Endometrium (tissue), 2 donors: ENCODE data around the gene CIDEC.
A peak's percentile ranks its signal among the peaks of the same experiment; 100 is the strongest.

Experiments
- FAIRE-seq: peaks from 2 replicates; lab custom pipeline; 2012; peaks lifted over from hg19 to GRCh38; lab: Jason Lieb, UNC
- donor health status: control.
- donor health status: control.

Gene CIDEC

DNA sequence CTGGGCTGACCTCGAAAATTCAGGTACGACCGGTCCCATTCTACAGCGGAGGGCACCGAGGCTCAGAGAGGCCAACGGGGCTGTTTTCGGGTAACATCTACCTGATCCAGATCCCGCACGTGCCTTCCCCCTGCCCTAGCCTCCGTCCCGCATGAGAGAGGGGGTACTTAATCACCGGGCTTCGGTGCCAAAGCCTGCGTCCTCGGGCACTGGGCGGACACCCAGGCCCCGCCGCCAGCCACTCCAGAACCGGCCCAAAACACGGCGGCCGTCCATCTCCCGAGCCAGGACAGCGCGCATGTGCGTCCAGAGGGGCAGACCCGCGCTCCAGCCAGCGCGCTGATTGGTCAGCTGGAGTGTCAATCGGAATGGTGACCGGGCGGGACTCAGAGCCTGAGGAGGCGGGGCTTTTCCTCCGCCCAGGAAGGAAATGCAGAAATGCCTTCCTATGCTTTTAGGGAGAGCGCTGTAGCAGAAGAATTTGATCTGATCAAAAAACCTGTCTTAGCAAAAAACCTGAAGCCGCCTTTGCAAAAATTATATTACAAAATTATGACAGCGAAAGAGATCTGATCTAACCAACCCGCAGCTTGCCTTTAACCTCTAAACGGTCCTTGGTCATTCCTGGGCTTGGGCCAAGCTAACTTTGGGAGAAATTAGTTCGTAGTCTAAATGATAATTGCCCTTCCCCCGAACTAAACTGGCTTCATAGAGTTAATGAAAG is 36.2 kb downstream of the CIDEC start, which contains the start of gene RPUSD3:
TSS of gene RPUSD3 (minus strand) at position 294 of the 724 bp plus-strand sequence. CDS start at position 276, 18 bp downstream.
- peak; percentile 70 for FAIRE-seq

GRCh38 chr3:9841015-9841414 is 39.0 kb downstream of the CIDEC start:
- FAIRE-seq, result no peak

GRCh38 chr3:9838856-9839255 is 41.2 kb downstream of the CIDEC start:
- no peak for FAIRE-seq

- FAIRE-seq, result no peak
Observed at GRCh38 chr3:9837701-9838582, 42.1 kb downstream of the CIDEC start.

DNA sequence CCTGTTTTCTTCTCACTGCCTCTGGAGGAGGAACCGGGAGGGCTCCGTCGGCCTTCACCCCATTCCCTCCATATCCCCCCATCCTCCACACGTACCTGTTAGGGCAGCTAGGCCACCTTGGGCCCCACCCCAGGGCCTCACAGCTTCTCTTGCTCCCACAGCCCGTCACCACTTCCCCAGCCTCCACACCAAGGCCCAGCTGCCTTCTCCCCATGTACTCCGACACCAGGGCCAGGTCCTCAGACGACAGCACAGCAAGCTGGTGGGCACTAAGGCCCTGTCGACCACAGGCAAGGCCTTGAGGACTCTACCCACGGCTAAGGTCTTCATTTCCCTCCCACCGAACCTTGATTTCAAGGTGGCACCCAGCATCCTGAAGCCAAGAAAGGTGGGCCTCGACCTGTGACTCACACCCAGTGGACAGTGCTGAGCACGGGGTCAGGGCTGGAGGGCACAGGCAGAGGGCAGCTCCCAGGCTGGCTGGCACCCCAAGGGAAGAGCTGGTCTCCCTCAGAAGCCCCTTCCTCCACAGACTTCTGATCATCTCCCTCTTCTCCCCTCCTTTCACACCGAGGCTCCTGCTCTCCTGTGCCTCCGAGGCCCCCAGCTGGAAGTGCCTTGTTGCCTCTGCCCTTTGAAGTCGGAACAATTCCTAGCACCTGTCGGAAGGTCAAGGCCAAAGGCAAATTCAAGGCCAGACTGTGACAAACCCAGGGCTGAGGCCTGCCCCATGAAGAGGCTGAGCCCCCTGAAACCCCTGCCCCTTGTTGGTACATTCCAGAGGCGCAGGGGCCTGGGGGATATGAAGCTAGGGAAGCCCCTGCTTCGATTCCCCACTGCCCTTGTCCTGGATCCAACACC is 45.3 kb downstream of the CIDEC start:
- no peak for FAIRE-seq

GRCh38 chr3:9833078-9833477 is 47.0 kb downstream of the CIDEC start:
- no peak for FAIRE-seq

GRCh38 chr3:9831253-9831652 is 48.8 kb downstream of the CIDEC start:
- no peak for FAIRE-seq

- FAIRE-seq, result no peak
Observed at GRCh38 chr3:9828801-9829755, 51.0 kb downstream of the CIDEC start.

DNA sequence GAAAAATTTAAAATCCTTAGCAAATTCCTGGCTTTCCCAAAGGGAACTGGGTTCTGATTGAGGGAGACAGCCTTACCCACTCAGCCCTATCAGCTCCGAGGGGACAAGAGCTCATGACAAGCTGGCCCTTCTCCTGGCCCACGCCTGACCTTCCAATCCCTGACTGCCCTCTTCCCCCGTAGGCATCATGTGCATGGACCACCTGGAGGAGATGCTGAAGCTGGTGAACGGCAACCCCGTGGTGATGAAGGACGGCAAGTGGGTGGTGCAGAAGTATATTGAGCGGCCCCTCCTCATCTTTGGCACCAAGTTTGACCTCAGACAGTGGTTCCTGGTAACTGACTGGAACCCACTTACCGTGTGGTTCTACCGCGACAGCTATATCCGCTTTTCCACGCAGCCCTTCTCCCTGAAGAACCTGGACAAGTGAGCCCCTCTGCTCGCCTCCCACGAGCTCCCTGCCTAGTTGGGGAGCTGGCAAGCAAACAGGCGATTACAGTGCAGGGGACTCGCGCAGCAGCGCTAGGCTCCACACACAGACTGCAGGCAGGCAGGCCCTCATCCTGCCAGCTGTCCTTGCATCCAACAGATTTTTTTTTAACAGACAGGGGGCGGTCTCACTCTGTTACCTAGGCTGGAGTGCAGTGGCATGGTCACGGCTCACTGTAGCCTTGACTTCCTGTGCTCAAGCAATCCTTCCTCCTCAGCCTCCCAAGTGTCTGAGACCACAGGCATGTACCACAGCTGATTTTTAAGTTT is 53.1 kb downstream of the CIDEC start:
- no peak for FAIRE-seq

DNA sequence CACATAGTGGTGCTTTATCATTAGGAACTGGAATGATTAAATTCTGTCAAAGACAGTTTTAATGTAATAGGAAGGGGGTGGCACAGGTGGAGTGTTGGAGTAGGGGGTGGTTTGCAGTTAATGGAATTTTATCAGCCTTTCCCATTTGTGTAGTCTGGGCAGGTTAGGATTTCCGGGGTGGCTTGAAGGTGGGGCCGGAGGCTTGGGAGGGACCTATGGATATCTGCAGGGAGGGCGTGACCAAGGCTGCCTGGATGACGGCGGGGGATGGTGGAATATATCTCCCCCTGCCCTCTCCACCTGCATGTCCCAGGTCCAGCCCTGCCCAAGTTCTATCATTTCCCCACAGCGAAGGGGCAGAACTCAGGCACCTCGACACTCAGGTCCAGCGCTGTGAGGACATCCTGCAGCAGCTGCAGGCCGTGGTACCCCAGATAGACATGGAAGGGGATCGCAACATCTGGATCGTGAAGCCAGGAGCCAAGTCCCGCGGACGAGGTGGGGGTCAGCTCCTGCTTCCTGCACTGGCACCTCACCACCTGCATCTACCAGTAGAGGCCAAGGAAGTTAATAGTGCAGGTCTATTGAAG is 54.5 kb downstream of the CIDEC start:
- FAIRE-seq, result no peak

DNA sequence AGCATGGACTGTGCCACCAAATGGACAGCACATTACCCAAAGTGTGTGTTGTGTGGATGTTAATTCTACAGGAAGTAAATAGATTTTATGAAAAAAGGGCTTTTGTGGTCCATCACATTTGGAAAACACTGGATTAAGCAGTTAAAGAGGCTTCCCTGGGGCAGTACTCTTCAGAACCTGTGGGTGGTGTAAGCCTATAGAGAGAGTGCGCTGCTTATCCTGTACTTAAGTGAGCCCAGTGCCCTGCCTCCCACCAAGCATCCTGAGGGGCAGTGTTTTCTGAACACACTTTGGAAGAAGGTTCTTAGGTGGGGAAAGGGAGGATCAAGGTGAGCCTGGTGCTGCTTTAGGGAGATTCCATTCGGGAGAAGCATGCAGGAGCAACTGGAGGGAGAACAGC is 59.1 kb downstream of the CIDEC start:
- no peak for FAIRE-seq

DNA sequence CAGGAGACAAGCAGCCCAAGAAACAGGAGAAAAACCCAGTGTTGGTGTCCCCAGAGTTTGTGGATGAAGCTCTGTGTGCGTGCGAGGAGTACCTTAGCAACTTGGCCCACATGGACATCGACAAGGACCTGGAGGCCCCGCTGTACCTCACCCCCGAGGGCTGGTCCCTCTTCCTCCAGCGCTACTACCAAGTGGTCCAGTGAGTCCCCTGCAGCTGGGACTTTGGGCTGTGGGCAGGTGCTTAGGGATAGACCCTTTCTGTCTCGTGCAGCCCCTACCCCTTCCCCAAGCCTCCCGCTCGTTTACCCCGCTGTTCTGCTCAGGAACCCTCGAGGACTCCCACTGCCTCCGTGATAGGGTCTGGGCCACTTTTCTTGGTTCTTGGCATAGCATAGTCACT is 59.5 kb downstream of the CIDEC start:
- FAIRE-seq, result no peak

DNA sequence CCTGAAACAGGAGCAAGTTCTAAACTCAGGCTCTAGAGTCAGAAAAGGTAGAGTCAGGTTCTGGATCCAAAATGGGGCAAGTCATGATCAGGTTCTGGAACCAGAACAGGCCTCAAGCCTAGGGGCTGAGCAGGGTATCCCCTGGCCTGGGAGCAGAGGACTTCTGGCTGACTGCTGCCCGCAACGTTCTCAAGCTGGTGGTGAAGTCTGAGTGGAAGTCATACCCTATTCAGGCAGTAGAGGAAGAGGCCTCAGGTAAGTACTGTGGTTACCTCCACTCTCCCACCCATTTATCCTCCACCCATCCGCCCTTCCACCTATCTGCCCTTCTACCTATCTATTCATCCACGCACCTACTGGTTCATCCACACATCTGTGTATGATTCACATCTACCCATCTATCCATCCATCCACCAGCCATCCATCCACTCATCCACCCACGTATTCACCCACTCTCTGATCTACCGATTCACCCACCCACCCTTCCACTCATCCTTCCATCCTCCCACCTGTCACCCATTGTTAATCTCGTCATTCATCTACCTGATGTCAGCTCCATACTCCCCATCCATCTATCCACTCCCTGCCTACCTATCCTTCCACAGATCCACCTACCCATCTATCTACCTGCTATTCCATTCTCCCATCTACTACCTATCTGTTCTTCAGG is 61.3 kb downstream of the CIDEC start:
- no peak for FAIRE-seq

GRCh38 chr3:9817436-9817835 is 62.6 kb downstream of the CIDEC start:
- FAIRE-seq, result no peak
